GM12865 (cell line): Measurements from ENCODE around the gene CFAP74.
A peak's percentile ranks its signal among the peaks of the same experiment; 100 is the strongest.
"Not testable (repeated sequence)": the region's sequence is repeated elsewhere in the genome, so short reads cannot be mapped to it uniquely, and the experiment has no call there.

Experiments
- DNase-seq: peaks from one replicate; pipeline ENCODE4 v3.0.0; 2010; ENCODE audit warnings: low read depth
- H3K4me3 ChIP-seq: 2 replicates; pipeline ENCODE4 v1.5.1; 2011; ENCODE audit warnings: mild to moderate bottlenecking, low read depth, low read length, control low read depth
- TF ChIP-seq, protein P1 (sequence below): IDR thresholded peaks from 2 replicates; pipeline ENCODE4 v1.5.1; 2011; ENCODE audit warnings: low read length, control low read depth, low read depth, inconsistent platforms; ENCODE audit not compliant: insufficient read depth; ENCODE audit errors: missing control alignments

Gene CFAP74

GRCh38 chr1:1892763-1893120 lies 110.8 kb downstream of the CFAP74 start:
- TF ChIP-seq, protein P1, sequence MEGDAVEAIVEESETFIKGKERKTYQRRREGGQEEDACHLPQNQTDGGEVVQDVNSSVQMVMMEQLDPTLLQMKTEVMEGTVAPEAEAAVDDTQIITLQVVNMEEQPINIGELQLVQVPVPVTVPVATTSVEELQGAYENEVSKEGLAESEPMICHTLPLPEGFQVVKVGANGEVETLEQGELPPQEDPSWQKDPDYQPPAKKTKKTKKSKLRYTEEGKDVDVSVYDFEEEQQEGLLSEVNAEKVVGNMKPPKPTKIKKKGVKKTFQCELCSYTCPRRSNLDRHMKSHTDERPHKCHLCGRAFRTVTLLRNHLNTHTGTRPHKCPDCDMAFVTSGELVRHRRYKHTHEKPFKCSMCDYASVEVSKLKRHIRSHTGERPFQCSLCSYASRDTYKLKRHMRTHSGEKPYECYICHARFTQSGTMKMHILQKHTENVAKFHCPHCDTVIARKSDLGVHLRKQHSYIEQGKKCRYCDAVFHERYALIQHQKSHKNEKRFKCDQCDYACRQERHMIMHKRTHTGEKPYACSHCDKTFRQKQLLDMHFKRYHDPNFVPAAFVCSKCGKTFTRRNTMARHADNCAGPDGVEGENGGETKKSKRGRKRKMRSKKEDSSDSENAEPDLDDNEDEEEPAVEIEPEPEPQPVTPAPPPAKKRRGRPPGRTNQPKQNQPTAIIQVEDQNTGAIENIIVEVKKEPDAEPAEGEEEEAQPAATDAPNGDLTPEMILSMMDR = no peak
- no peak for DNase-seq
- H3K4me3 ChIP-seq = no peak overlapping the region

DNA sequence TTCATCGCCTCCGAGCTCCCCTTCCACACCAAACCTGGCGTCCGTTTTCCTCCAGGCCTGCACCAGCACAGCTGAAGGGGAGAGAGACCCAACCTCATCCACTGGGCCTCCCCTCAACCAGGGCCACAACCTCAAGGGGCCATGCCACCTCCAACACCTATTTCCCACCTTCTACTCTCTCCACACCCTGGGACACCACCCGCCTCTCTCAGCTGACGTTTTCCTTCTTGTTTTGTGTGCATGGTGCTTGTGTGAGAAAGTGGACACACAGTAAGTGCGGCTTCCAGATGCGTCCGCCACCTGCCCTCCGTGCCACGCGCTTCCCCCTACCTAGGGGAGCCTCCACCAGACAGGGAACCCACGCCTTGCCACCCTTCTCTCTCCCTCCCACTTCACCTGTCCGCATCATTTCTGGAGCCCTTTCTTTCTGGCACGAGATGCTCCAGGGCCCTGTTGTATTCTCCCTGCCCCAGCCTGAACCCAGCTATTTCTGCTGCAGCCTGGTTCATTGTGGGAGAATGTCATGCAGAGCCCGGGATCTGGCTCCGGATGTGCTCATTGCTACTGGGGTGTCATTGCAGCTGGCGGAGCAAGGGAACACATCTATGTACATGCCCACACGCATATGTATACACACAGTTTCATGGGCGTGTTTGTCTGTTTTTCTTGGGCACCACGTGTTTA lies 111.4 kb downstream of the CFAP74 start:
- DNase-seq = no peak

DNA sequence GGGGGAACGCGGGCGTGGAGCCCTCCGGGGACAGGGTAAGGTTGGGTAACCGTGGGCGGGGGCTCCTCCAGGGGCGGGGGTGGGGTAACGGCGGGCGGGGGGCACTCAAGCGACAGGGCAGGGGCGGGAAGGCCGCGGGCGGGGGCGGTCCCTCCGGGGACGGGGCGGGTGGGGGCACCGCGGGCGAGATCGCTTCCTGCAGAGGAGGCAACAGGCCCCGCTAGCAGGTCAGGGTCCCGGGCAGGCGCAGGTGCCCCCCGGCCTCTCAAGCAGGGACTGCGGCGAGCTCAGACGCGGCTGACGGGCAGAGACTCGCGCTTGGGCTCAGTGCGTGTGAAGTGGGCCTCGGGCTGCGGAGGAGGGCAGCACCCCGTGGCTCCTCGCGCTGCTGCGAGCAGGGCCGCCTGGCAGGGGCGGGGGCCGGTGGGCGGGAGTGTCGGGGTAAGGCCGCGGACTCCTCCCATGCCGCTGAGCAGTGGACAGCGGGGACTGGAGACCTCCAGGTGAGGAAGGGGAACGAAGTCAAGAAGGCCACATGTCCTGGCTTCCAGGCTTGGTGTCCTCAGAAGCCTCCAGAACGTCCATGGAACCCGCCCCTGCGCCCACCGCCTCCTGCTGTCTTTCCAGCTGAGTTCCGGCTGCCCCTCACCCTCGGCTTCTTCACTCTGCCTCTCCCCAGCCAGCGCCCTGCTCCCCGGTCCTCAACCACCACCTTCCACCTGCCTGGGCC lies 112.1 kb downstream of the CFAP74 start:
- peak overlapping the region; percentile 68 for H3K4me3 ChIP-seq
- TF ChIP-seq, protein P1 = no peak
- DNase-seq = peak; percentile 79

More for the DNA sequence above, 111.4 kb downstream of the CFAP74 start:
- H3K4me3 ChIP-seq = peak overlapping the region; percentile 68
- TF ChIP-seq, protein P1 = no peak

DNA sequence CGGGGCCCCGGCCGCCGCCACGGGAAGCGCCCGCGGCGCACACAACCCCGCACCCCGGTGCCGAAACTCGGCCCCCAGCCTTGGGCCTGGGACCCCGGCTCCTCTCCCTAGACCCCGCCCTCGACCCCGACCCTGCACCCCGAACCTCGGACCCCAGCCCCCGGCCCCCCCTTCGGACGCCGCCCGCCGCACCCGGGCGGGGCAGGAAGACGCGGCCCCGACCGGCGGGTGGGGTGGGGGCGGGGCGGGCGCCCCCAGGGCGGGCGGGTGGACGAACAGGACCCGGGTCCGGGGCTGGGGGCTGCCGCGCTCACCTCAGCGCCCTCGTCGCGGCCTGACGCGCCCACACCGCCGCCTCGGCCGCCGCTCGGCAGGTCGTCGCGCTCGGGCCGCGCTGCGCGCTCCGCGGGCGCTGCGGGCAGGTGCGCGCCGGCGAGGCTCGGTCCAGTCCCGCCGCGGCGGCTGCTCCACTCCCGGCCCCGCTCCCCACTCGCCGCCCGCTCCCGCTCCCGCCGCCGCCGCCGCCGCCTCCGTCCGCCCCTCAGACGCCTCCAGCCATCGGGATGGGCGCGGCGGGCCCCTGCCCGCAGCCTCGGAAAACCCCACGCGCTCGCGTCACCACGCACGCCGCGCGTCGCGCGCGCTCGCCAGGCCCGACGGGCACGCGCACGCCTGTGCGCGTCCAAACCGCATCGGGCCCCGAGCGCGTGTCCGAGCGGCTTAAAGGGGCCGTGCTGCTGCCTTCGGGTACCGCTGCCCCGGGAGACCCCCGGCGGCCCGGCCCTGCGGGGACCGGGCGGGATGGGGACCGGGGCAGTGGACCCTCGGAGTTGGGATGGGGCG lies 112.9 kb downstream of the CFAP74 start, which contains the start of gene GNB1:
Gene GNB1 (minus strand): TSS at position 582 of the 843 bp plus-strand sequence. CDS start 65,634 bp downstream, outside the sequence.
- H3K4me3 ChIP-seq = peak within 1 kb of the TSS; percentile 92
- TF ChIP-seq, protein P1 = no peak
- DNase-seq = peak; percentile 95

GRCh38 chr1:1889847-1890505 lies 113.6 kb downstream of the CFAP74 start:
- peak overlapping the region; percentile 92 for H3K4me3 ChIP-seq
- TF ChIP-seq, protein P1 = no peak
- peak; percentile 66 for DNase-seq

DNA sequence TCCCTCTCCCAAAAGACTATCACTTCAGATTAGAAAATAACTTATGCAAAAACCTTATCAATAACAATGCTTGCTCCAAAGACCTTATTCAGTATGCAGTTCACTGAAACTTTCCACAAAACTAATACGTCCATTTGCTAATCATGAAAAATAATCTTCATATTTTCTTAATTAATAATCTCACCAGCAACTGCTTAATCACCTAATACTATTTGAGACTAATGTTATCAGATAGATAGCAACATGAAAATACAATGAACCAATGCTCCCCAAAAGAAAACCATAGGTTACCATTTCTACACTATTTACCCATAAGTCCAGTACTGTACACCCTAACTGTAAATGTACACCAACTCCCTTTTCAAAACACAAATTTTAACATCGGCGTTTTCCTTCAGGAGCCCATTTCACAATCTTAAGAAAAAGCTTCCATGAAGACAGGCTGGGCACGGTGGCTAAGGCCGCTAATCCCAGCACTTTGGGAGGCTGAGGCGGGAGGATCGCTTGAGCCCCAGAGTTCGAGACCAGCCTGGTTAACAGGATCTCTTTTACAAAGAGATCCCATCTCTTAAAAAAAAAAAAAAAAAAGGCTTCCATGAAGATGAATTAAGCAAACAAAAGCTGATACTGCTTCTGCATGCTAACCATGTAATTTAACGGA lies 114.4 kb downstream of the CFAP74 start:
- H3K4me3 ChIP-seq = peak overlapping the region; percentile 92
- TF ChIP-seq, protein P1 = no peak
- DNase-seq = no peak

GRCh38 chr1:1883890-1884289 lies 119.7 kb downstream of the CFAP74 start:
- not testable (repeated sequence) for DNase-seq, H3K4me3 ChIP-seq
